Measurements from ENCODE around the gene SEMA5B. TPM values are rescaled to one million over a fixed set of nuclear protein-coding genes. Genes with fewer than 3 reads are reported as not detected.

The SEMA5B gene
- total and polyA plus RNA-seq, 7 donors = 0.08 to 1.1 (median 0.43) TPM

DNA sequence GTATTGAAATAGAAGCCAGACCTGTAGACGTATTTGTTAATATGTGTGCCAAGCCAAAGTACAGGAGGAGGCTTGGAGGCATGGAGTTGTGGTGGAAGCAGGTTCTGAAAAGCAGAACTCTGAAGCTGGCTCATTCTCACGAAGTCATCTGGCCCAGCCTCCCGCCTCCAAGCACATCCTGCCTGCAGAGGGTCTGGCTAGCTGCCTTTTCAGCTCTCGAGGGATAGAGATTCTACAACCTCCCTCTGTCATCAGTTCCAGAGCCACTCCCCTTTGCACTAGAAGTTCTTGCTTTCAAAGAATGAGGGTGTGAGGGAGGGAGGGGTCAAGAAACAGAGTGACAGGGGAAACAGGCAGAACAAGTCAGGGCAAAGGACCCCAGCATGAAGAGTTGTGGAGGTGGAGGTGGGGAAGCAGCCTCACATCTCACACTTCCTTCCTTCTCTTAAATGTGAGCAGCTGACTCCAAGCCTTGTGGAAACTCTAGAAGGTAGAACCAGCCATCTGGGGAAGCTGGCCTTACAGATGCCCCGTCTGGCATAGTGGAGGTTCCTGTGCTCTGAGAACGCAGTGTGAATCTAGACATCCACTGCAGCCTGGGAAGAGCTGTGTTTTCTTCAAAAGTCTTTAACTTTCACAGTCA, 137.4 kb downstream of the SEMA5B start:
- Histone ChIP-seq H3K4me1 (peaks cover 41% of the 10 kb centered on the region), H3K27me3 (ENCODE audit: insufficient read depth in 3 of 3, low read length in 2 of 3) (no peaks in the 10 kb centered on the region), H3K4me3 (no peak overlapping the region), H3K9me3 (no peaks in the 10 kb centered on the region), H3K27ac (peak overlapping the region; percentile 10), H3K36me3 (ENCODE audit: insufficient read depth in 1 of 2, low read depth in 1 of 2) (peaks cover 0 to 20% of the 10 kb centered on the region in 2 donors)
- WGBS, 3 donors = 4 to 14% (median 4%) methylated on average over 5 to 6 of the region's 6 CpGs
- TF ChIP-seq CTCF (IDR thresholded peaks at IDR 0.05) = no peak
- intact Hi-C loops (cut with DNase I) = no loop called here
- DNase-seq (peak; percentile 49 to 82), ATAC-seq (peak; percentile 29 to 71 (median 58))

- intact Hi-C loops (cut with DNase I) = no loop called here
- DNase-seq (no peak), ATAC-seq (no peak)
- H3K36me3 ChIP-seq (ENCODE audit: insufficient read depth in 1 of 2, low read depth in 1 of 2) = peaks cover 0 to 30% of the 10 kb centered on the region in 2 donors
- H3K4me3 ChIP-seq = no peak overlapping the region
- 92 to 96% (median 92%) methylated on average over 4 of the region's 4 CpGs for WGBS, 3 donors
- H3K27me3 ChIP-seq (ENCODE audit: insufficient read depth in 3 of 3, low read length in 2 of 3) = no peaks in the 10 kb centered on the region
- no peaks in the 10 kb centered on the region for H3K9me3 ChIP-seq
- no peak for TF ChIP-seq CTCF (IDR thresholded peaks at IDR 0.05)
- peaks cover 20% of the 10 kb centered on the region for H3K4me1 ChIP-seq
- H3K27ac ChIP-seq = no peak overlapping the region
Measured at GRCh38 chr3:122886946-122887345, 140.6 kb downstream of the SEMA5B start.

DNA sequence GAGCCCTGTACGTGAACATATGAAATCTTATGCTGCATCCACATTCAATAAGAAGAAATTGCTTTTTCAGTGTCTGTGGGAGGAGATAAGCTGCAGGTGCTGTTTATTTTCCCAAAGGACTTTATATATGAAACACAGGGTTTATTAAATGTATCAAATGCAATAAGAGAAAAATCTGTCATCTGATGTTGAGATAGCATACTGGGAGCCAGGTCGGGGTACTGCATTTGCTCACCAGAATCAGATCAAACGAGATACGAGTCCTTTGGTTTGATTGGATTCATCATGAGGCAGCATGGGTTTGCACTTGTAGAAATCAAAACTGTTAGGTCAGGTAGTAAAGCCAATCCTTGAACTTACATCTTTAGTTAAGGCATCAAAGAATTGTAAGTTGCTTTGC, 141.3 kb downstream of the SEMA5B start:
- DNase-seq (no peak), ATAC-seq (no peak)
- Histone ChIP-seq H3K4me1 (peaks cover 16% of the 10 kb centered on the region), H3K27me3 (ENCODE audit: insufficient read depth in 3 of 3, low read length in 2 of 3) (no peaks in the 10 kb centered on the region), H3K4me3 (no peak overlapping the region), H3K36me3 (ENCODE audit: insufficient read depth in 1 of 2, low read depth in 1 of 2) (peaks cover 0 to 37% of the 10 kb centered on the region in 2 donors), H3K9me3 (no peaks in the 10 kb centered on the region), H3K27ac (no peak overlapping the region)
- 94 to 97% (median 96%) methylated on average over 4 of the region's 4 CpGs for WGBS, 3 donors
- TF ChIP-seq CTCF (IDR thresholded peaks at IDR 0.05) = no peak
- intact Hi-C loops (cut with DNase I) = no loop called here

DNA sequence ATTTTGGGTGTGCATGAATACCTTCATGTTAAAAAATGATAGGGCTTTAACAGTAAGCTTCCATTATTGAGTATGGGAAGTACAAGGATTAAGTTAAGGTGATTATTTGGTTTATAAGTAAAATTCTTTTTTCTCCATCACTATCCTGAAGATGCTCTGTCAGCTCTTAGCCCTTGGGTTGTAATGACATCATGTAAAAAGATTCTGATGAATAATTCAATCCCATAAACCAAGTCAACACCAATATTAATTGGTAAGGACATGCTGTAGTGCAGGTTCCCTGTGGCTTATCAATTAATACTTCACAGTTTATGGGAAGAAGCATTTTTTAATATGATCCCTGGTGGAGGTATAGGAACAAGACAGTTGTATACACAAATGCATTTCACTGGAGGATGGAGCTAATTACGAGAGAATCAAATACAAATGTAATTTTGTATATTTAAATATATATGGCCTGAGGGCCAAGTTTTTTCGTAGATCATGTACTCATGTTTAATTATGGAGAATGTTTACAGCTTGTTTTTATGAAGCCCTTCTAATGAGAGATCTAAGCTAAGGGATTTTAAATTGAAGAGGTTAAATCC, 145.1 kb downstream of the SEMA5B start:
- no peaks in the 10 kb centered on the region for H3K4me1 ChIP-seq
- ATAC-seq (no peak), DNase-seq (no peak)
- no peak overlapping the region for H3K4me3 ChIP-seq
- H3K36me3 ChIP-seq (ENCODE audit: insufficient read depth in 1 of 2, low read depth in 1 of 2) = peaks cover 2 to 66% of the 10 kb centered on the region in 2 donors
- no peaks in the 10 kb centered on the region for H3K27me3 ChIP-seq (ENCODE audit: insufficient read depth in 3 of 3, low read length in 2 of 3)
- TF ChIP-seq CTCF (IDR thresholded peaks at IDR 0.05) = no peak
- WGBS, 3 donors = 96 to 97% (median 97%) methylated on average over 2 of the region's 2 CpGs
- intact Hi-C loops (cut with DNase I) = no loop called here
- H3K9me3 ChIP-seq = no peaks in the 10 kb centered on the region
- no peak overlapping the region for H3K27ac ChIP-seq

All from psoas muscle (tissue), 8 donors.